Spleen (tissue), 11 donors: Measurements from ENCODE around the gene LRMDA. TPM values are rescaled to one million over a fixed set of nuclear protein-coding genes. Genes with fewer than 3 reads are reported as not detected.

Experiments
- DNase-seq: peaks from one replicate; pipeline ENCODE4 v3.0.0-alpha.2; 2020
- H3K27ac ChIP-seq, 8 donors: fragments of 200-600 bp; sonication (generic) in 7 of 8; 1 replicate in 4 of 8; 2 replicates in 4 of 8; pipeline versions ENCODE4 v1.5.0 to v1.8.0; 2016 to 2021; ENCODE audit warnings: inconsistent platforms in 4 of 8, mild to moderate bottlenecking in 4 of 8, moderate library complexity in 1 of 8
- H3K27me3 ChIP-seq, 7 donors: fragments of 200-600 bp; sonication (generic) in 6 of 7; replicated peaks in 1 of 7; 1 replicate in 4 of 7; 2 replicates in 3 of 7; pipeline versions ENCODE4 v1.5.0 to v1.8.0; 2016 to 2021; ENCODE audit warnings: inconsistent platforms in 3 of 7, mild to moderate bottlenecking in 1 of 7
- H3K36me3 ChIP-seq, 6 donors: fragments of 200-600 bp; sonication (generic) in 5 of 6; 1 replicate in 4 of 6; 2 replicates in 2 of 6; pipeline versions ENCODE4 v1.5.0 to v1.8.0; 2016 to 2021; ENCODE audit warnings: inconsistent platforms in 2 of 6
- H3K4me1 ChIP-seq, 6 donors: fragments of 200-600 bp; sonication (generic) in 5 of 6; 1 replicate in 3 of 6; 2 replicates in 3 of 6; pipeline versions ENCODE4 v1.5.0 to v1.8.0; 2016 to 2021; ENCODE audit warnings: inconsistent platforms in 3 of 6
- H3K4me3 ChIP-seq, 8 donors: fragments of 200-600 bp; sonication (generic) in 7 of 8; 1 replicate in 4 of 8; 2 replicates in 4 of 8; pipeline versions ENCODE4 v1.5.0 to v1.8.0; 2016 to 2021; ENCODE audit warnings: inconsistent platforms in 4 of 8, mild to moderate bottlenecking in 4 of 8, moderate library complexity in 2 of 8
- H3K9me3 ChIP-seq, 8 donors: fragments of 200-600 bp; sonication (generic) in 7 of 8; 1 replicate in 4 of 8; 2 replicates in 4 of 8; pipeline versions ENCODE4 v1.5.0 to v1.8.0; 2016 to 2021; ENCODE audit warnings: inconsistent platforms in 4 of 8
- CTCF ChIP-seq, 11 experiments: fragments of 200-600 bp in 7 of 11; fragments of 450-650 bp in 4 of 11; sonication (generic) in 4 of 11; IDR thresholded peaks in 8 of 11; conservative IDR thresholded peaks in 3 of 11; 1 replicate in 7 of 11; 2 replicates in 4 of 11; pipeline versions ENCODE4 v1.4.0 to v1.8.0; 2016 to 2021; ENCODE audit warnings: antibody characterized with exemption in 11 of 11, inconsistent platforms in 4 of 11, mild to moderate bottlenecking in 1 of 11
- POLR2A ChIP-seq, 3 donors: fragments of 450-650 bp; IDR thresholded peaks; one replicate each; pipeline ENCODE4 v1.5.1; 2017; ENCODE audit warnings: antibody characterized with exemption in 3 of 3, mild to moderate bottlenecking in 1 of 3
- POLR2AphosphoS5 ChIP-seq, 3 donors: sonication (generic); formaldehyde crosslinking; IDR thresholded peaks; one replicate each; pipeline ENCODE4 v1.5.1; 2017; ENCODE audit warnings: antibody characterized with exemption in 3 of 3
- WGBS, 5 donors: extraction: QIAGEN DNeasy Blood & Tissue Kit in 3 of 5; methylation state at CpG; one replicate each; pipeline versions ENCODE4 v1.1.5 to v1.1.7; 2013 to 2018; 5-methylcytosine and 5-hydroxymethylcytosine counted together
- intact Hi-C: fragments of 100-400 bp; cut with DNase I; formaldehyde crosslinking; loops from one replicate; pipeline ENCODE4 v1.15.0; 2023; ENCODE audit warnings: low total_unique reads
- polyA plus RNA-seq, 3 donors: library from polyadenylated mRNA; stranded (reverse); fragments of 200-250 nt; gene quantifications; one replicate each; pipeline ENCODE4 v1.2.1, GENCODE V29; 2013
- total RNA-seq, 7 donors: library from RNA; depleted of rRNA in 3 of 7; stranded (reverse); fragments of >200 nt in 3 of 7; fragmentation: NEBNext Ultra II Directional in 4 of 7; extraction: Animal tissue kit (Norgen Biotek cat#: 25700) in 4 of 7; gene quantifications; one replicate each; pipeline versions ENCODE4 v1.1.0 to v1.2.1, GENCODE V29; 2016 to 2021
- donor health status: healthy with polysubstance abuse.
- donor health status: DM: no; HTN: no; CAD: no; lungs with moderate emphysema.
- donor health status: DM: no; HTN: no; CAD: no.
- donor health status: Bipolar disorder and iron deficiency.
- donor health status: healthy.
- donor health status: DM: no; HTN: no; CAD: no.
- donor health status: DM: yes; HTN: yes; CAD: no.

The LRMDA gene
- total and polyA plus RNA-seq, 10 donors, result 7.3 to 46.6 (median 28.2) TPM

DNA sequence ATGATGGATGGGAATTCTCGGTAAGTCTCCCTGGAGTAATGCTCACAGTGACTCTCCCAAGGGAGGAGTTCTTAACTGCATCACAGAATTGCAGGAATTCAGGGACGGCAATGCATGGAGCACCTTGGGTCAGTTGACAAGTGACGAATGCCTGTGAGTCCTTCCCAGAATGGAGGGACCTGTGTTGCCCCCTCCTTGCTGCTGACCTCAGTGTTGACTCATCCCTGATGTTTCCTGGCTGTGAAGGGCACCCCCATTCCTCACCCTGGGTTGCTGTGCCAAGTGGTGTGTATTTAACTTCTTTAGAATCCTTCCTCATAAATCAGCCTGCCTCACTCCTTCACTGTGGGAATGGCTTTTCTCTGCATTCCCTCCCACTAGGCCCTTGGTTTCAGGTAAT is 98.9 kb downstream of the LRMDA start:
- Histone ChIP-seq H3K36me3 (no peaks in the 10 kb centered on the region), H3K9me3 (no peaks in the 10 kb centered on the region), H3K27ac (no peak overlapping the region), H3K4me3 (no peak overlapping the region), H3K27me3 (no peaks in the 10 kb centered on the region), H3K4me1 (peaks cover 0 to 4% (median 0%) of the 10 kb centered on the region in 6 donors)
- TF ChIP-seq POLR2A (IDR thresholded peaks at IDR 0.05) (no peak), POLR2AphosphoS5 (IDR thresholded peaks at IDR 0.05) (no peak), CTCF (IDR thresholded peaks at IDR 0.05 in 8 of 11, conservative IDR thresholded peaks at IDR 0.05 in 3 of 11) (no peak)
- intact Hi-C loops, result no loop called here
- 67 to 75% (median 73%) methylated on average over 3 of the region's 3 CpGs for WGBS, 5 donors
- no peak for DNase-seq

DNA sequence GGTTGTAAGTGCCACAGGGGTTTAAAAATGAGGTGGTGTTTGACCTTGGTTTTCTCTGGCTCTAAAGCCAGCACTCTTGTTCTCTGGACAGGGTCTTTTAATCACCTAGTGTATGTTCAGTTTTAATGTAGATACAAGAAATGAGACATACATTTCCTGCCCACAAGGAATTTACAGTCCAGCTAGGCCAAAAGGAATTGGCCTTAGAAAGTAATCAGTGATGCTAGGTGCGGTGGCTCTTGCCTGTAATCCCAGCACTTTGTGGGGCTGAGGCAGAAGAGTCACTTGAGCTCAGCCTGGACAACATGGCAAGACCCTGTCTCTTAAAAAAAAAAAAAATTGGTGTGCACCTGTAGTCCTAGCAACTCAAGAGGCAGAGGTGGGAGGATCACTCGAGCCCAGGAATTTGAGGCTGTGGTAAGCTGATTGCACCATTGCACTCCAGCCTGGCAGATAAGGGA is 100.2 kb downstream of the LRMDA start:
- Histone ChIP-seq H3K9me3 (no peaks in the 10 kb centered on the region), H3K4me1 (peaks cover 0 to 4% (median 0%) of the 10 kb centered on the region in 6 donors), H3K4me3 (no peak overlapping the region), H3K27ac (no peak overlapping the region), H3K36me3 (no peaks in the 10 kb centered on the region), H3K27me3 (no peaks in the 10 kb centered on the region)
- no peak for DNase-seq
- intact Hi-C loops, result no loop called here
- WGBS, 5 donors, result 65 to 85% (median 78%) methylated on average over 2 of the region's 2 CpGs
- TF ChIP-seq CTCF (IDR thresholded peaks at IDR 0.05 in 8 of 11, conservative IDR thresholded peaks at IDR 0.05 in 3 of 11) (no peak), POLR2AphosphoS5 (IDR thresholded peaks at IDR 0.05) (no peak), POLR2A (IDR thresholded peaks at IDR 0.05) (no peak)

DNA sequence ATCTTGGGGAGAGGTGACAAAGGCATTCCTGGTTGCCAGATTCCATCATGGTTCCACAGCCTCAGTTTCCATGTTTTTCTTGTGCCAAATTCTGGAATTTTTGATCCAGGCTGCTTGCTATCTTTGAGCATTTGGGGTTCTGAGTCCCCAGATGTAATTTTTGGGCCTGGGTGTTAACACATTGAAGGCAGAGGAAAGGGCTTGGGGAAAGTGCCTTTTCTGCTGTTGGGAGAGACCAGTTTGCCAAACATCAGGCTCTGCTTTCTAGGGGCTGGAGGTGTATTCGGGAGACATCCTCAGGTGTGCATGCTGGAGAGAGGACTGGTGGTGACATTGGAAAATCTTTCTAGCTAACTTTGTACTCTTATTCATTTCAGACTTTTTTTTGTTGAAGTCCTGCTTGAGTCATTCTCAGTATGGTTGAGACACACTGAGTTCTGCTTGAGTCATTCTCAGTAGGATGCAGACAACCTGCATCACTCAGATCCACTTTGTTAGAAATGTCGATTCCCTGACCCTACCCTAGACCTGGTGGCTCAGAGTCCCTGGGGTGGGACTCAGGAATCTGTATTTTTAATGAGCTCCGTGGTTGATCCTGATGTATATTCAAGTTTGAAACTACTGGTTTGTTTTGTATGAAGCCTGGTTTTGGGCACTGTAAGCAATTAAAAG is 101.0 kb downstream of the LRMDA start:
- DNase-seq, result no peak
- Histone ChIP-seq H3K9me3 (no peaks in the 10 kb centered on the region), H3K4me1 (peaks cover 0 to 4% (median 0%) of the 10 kb centered on the region in 6 donors), H3K4me3 (no peak overlapping the region), H3K27ac (no peak overlapping the region), H3K36me3 (no peaks in the 10 kb centered on the region), H3K27me3 (no peaks in the 10 kb centered on the region)
- WGBS, 5 donors, result 73 to 95% (median 82%) methylated on average over 3 of the region's 3 CpGs
- intact Hi-C loops, result no loop called here
- TF ChIP-seq POLR2A (IDR thresholded peaks at IDR 0.05) (no peak), CTCF (IDR thresholded peaks at IDR 0.05 in 8 of 11, conservative IDR thresholded peaks at IDR 0.05 in 3 of 11) (no peak), POLR2AphosphoS5 (IDR thresholded peaks at IDR 0.05) (no peak)

DNA sequence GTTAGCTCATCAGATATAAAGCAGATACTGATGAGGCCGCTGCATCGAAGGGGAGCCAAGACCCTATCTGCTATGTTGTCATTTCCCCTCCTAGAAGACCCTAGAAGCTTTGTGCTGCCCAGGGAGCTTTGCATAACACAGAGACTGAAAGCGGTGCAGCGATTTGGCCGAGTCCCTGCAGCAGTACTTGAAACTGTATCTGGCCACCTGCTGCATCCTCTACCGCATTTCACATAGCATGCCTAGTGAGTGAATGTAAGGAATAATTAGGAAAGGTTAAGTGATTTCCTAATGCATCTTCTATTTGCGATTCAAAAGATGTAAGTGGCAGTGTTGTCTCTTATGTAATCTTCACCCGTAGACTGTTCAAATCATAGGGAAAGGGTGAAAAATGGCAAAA is 106.7 kb downstream of the LRMDA start:
- Histone ChIP-seq H3K36me3 (no peaks in the 10 kb centered on the region), H3K9me3 (no peaks in the 10 kb centered on the region), H3K4me1 (peaks cover 0 to 5% (median 0%) of the 10 kb centered on the region in 6 donors), H3K4me3 (no peak overlapping the region), H3K27me3 (no peaks in the 10 kb centered on the region), H3K27ac (no peak overlapping the region)
- WGBS, 5 donors, result 78 to 91% (median 87%) methylated on average over 8 of the region's 8 CpGs
- DNase-seq, result no peak
- intact Hi-C loops, result no loop called here
- TF ChIP-seq POLR2AphosphoS5 (IDR thresholded peaks at IDR 0.05) (no peak), POLR2A (IDR thresholded peaks at IDR 0.05) (no peak), CTCF (IDR thresholded peaks at IDR 0.05 in 8 of 11, conservative IDR thresholded peaks at IDR 0.05 in 3 of 11) (no peak)
